Measurements from ENCODE around the gene CTTNBP2.

GRCh38 chr7:117766913-117767312 is 106.3 kb downstream of the CTTNBP2 start:
- TF ChIP-seq SIN3A (IDR thresholded peaks at IDR 0.05; ENCODE audit: borderline replicate concordance, low read depth, low read length) (no peak), RAD21 (IDR thresholded peaks at IDR 0.05; ENCODE audit: low read length) (no peak), RCOR1 (IDR thresholded peaks at IDR 0.05; ENCODE audit: low read length) (no peak), CTCF (IDR thresholded peaks at IDR 0.05) (no peak), NFIC (IDR thresholded peaks at IDR 0.05; ENCODE audit: borderline replicate concordance) (no peak), REST (IDR thresholded peaks at IDR 0.05; ENCODE audit: low read depth, low read length) (no peak), EP300 (IDR thresholded peaks at IDR 0.05; ENCODE audit: borderline replicate concordance in 1 of 2, low read depth in 1 of 2, low read length in 1 of 2) (no peak)
